GM18502 (cell line): Measurements from ENCODE around the gene CERS4.
A peak's percentile ranks its signal among the peaks of the same experiment; 100 is the strongest.
"Not testable (repeated sequence)": the region's sequence is repeated elsewhere in the genome, so short reads cannot be mapped to it uniquely, and the experiment has no call there.

Source experiments
- ATAC-seq: cut with Tn5 transposase; IDR thresholded peaks from one replicate; pipeline ENCODE4 v1.9.1; 2021; ENCODE audit warnings: mild to moderate bottlenecking; ENCODE audit not compliant: unreplicated experiment, poor library complexity

CERS4 gene

GRCh38 chr19:8208922-8209461 lies at the start of gene CERS4:
Gene CERS4, plus strand, starts transcription at chr19:8209370. Its CDS starts 41,707 bp downstream, at chr19:8251077.
- peak; percentile 59 for ATAC-seq

- no peak for ATAC-seq
Observed at GRCh38 chr19:8161135-8161646, 48.0 kb upstream of the CERS4 start.

GRCh38 chr19:8163759-8164158 lies 45.4 kb upstream of the CERS4 start:
- ATAC-seq: no peak

GRCh38 chr19:8167985-8168384 lies 41.2 kb upstream of the CERS4 start:
- no peak for ATAC-seq

GRCh38 chr19:8168537-8168936 lies 40.6 kb upstream of the CERS4 start:
- ATAC-seq: no peak

GRCh38 chr19:8174706-8175105 lies 34.5 kb upstream of the CERS4 start:
- no peak for ATAC-seq

- no peak for ATAC-seq
Observed at GRCh38 chr19:8180018-8180417, 29.2 kb upstream of the CERS4 start.

- no peak for ATAC-seq
Observed at GRCh38 chr19:8184274-8184673, 24.9 kb upstream of the CERS4 start.

- ATAC-seq: no peak
Observed at GRCh38 chr19:8185343-8186068, 23.7 kb upstream of the CERS4 start.

GRCh38 chr19:8192221-8192820 lies 16.8 kb upstream of the CERS4 start:
- no peak for ATAC-seq

- ATAC-seq: peak; percentile 19
Observed at GRCh38 chr19:8194528-8195267, 14.5 kb upstream of the CERS4 start.

GRCh38 chr19:8196271-8196927 lies 12.8 kb upstream of the CERS4 start:
- ATAC-seq: no peak

- ATAC-seq: not testable (repeated sequence)
Observed at GRCh38 chr19:8203288-8204120, 5.7 kb upstream of the CERS4 start.

GRCh38 chr19:8204961-8205360 lies 4.2 kb upstream of the CERS4 start:
- ATAC-seq: no peak

GRCh38 chr19:8206147-8207087 lies 2.8 kb upstream of the CERS4 start:
- ATAC-seq: no peak

GRCh38 chr19:8207326-8207725 lies 1.8 kb upstream of the CERS4 start:
- not testable (repeated sequence) for ATAC-seq

- ATAC-seq: no peak
Observed at GRCh38 chr19:8208119-8208921, 850 bp upstream of the CERS4 start.
